HG03460 (cell line): Measurements from ENCODE around the gene GALNT9.
"Not testable (repeated sequence)": the region's sequence is repeated elsewhere in the genome, so short reads cannot be mapped to it uniquely, and the experiment has no call there.

Source experiments
- ATAC-seq: cut with Tn5 transposase; IDR thresholded peaks from one replicate; pipeline ENCODE4 v1.9.1; 2021; ENCODE audit not compliant: unreplicated experiment

GALNT9 gene

GRCh38 chr12:132267873-132268272 lies 61.5 kb downstream of the GALNT9 start:
- ATAC-seq = no peak

GRCh38 chr12:132266802-132267201 lies 62.6 kb downstream of the GALNT9 start:
- ATAC-seq = no peak

- ATAC-seq = no peak
Measured at GRCh38 chr12:132266370-132266769, 63.0 kb downstream of the GALNT9 start.

- not testable (repeated sequence) for ATAC-seq
Measured at GRCh38 chr12:132265822-132266221, 63.6 kb downstream of the GALNT9 start.

- no peak for ATAC-seq
Measured at GRCh38 chr12:132265056-132265800, 64.2 kb downstream of the GALNT9 start.

GRCh38 chr12:132264086-132265010 lies 65.0 kb downstream of the GALNT9 start:
- no peak for ATAC-seq

- no peak for ATAC-seq
Measured at GRCh38 chr12:132263451-132264049, 65.8 kb downstream of the GALNT9 start.

GRCh38 chr12:132263061-132263360 lies 66.4 kb downstream of the GALNT9 start:
- no peak for ATAC-seq

- no peak for ATAC-seq
Measured at GRCh38 chr12:132262256-132263060, 66.9 kb downstream of the GALNT9 start.

- no peak for ATAC-seq
Measured at GRCh38 chr12:132261328-132262138, 67.9 kb downstream of the GALNT9 start.

GRCh38 chr12:132260721-132261120 lies 68.7 kb downstream of the GALNT9 start:
- ATAC-seq = no peak

GRCh38 chr12:132259872-132260695 lies 69.3 kb downstream of the GALNT9 start:
- ATAC-seq = no peak

- ATAC-seq = no peak
Measured at GRCh38 chr12:132259364-132259871, 70.0 kb downstream of the GALNT9 start.

GRCh38 chr12:132258543-132258942 lies 70.8 kb downstream of the GALNT9 start:
- no peak for ATAC-seq

GRCh38 chr12:132257955-132258490 lies 71.4 kb downstream of the GALNT9 start:
- no peak for ATAC-seq

- ATAC-seq = no peak
Measured at GRCh38 chr12:132257206-132257954, 72.0 kb downstream of the GALNT9 start.

GRCh38 chr12:132256646-132257045 lies 72.7 kb downstream of the GALNT9 start:
- no peak for ATAC-seq

- no peak for ATAC-seq
Measured at GRCh38 chr12:132255642-132256041, 73.7 kb downstream of the GALNT9 start.
